Anterior cingulate cortex (tissue), 58 donors: ENCODE results near the gene FRMD3.

Experiments
- DNase-seq, 58 donors: peaks; one replicate each; lab custom pipeline; 2025; lab: John Stamatoyannopoulos, UW

Gene FRMD3

GRCh38 chr9:83346655-83347420 is 191.4 kb downstream of the FRMD3 start:
- DNase-seq: no peak

- no peak for DNase-seq
Measured at GRCh38 chr9:83343366-83343999, 194.7 kb downstream of the FRMD3 start.

GRCh38 chr9:83342731-83343130 is 195.5 kb downstream of the FRMD3 start:
- DNase-seq: no peak

- no peak for DNase-seq
Measured at GRCh38 chr9:83342006-83342405, 196.2 kb downstream of the FRMD3 start.

GRCh38 chr9:83340451-83340850 is 197.8 kb downstream of the FRMD3 start:
- DNase-seq: no peak

GRCh38 chr9:83339435-83339834 is 198.8 kb downstream of the FRMD3 start:
- DNase-seq: no peak

- DNase-seq: no peak
Measured at GRCh38 chr9:83336706-83337105, 201.5 kb downstream of the FRMD3 start.

- DNase-seq: peak in 55 of 58 donors; percentile 4 to 82 (median 47)
Measured at GRCh38 chr9:83334320-83334719, 203.9 kb downstream of the FRMD3 start.

GRCh38 chr9:83330207-83331196 is 207.7 kb downstream of the FRMD3 start:
- DNase-seq: no peak

GRCh38 chr9:83327750-83328622 is 210.2 kb downstream of the FRMD3 start:
- no peak for DNase-seq

GRCh38 chr9:83327323-83327722 is 210.9 kb downstream of the FRMD3 start:
- DNase-seq: no peak

- no peak for DNase-seq
Measured at GRCh38 chr9:83323148-83323547, 215.1 kb downstream of the FRMD3 start.

GRCh38 chr9:83322438-83322837 is 215.8 kb downstream of the FRMD3 start:
- DNase-seq: no peak

GRCh38 chr9:83317244-83317643 is 221.0 kb downstream of the FRMD3 start:
- no peak for DNase-seq

- no peak for DNase-seq
Measured at GRCh38 chr9:83315649-83316048, 222.6 kb downstream of the FRMD3 start.

GRCh38 chr9:83313781-83314180 is 224.4 kb downstream of the FRMD3 start:
- DNase-seq: no peak

GRCh38 chr9:83312537-83312936 is 225.7 kb downstream of the FRMD3 start:
- no peak for DNase-seq

GRCh38 chr9:83307066-83307724 is 231.0 kb downstream of the FRMD3 start:
- DNase-seq: no peak

- peak; percentile 6 to 93 (median 72) for DNase-seq
Measured at GRCh38 chr9:83304686-83305085, 233.5 kb downstream of the FRMD3 start.
